ENCODE measurements around the gene MCHR1.

- TF ChIP-seq POLR2A (IDR thresholded peaks at IDR 0.05) = no peak
- TF ChIP-seq CTCF (IDR thresholded peaks at IDR 0.05) = no peak
Observed at GRCh38 chr22:40709752-40710413, 30.6 kb downstream of the MCHR1 start.

All from Peyer's patch (tissue), 4 donors.